WERI-Rb-1 (cell line): Measurements from ENCODE around the gene TUSC1.

Experiments
- DNase-seq: peaks from one replicate; pipeline ENCODE4 v3.0.0-alpha.2; 2020
- H3K27ac ChIP-seq: fragments of 250-450 bp; sonication (Bioruptor Pico); 2 replicates; pipeline ENCODE4 v1.5.1; 2020; ENCODE audit warnings: mild to moderate bottlenecking, moderate library complexity
- H3K27me3 ChIP-seq: fragments of 250-450 bp; sonication (Bioruptor Pico); 2 replicates; pipeline ENCODE4 v1.5.1; 2021; ENCODE audit warnings: mild to moderate bottlenecking, low read depth, moderate library complexity; ENCODE audit not compliant: insufficient read depth, severe bottlenecking
- H3K36me3 ChIP-seq: fragments of 250-450 bp; sonication (Bioruptor Pico); 2 replicates; pipeline ENCODE4 v1.5.1; 2020; ENCODE audit warnings: mild to moderate bottlenecking, moderate library complexity
- H3K4me3 ChIP-seq: 2 replicates; pipeline ENCODE4 v1.5.1; 2011; ENCODE audit warnings: low read depth, mild to moderate bottlenecking, control low read depth, low read length
- H3K9me3 ChIP-seq: fragments of 250-450 bp; sonication (Bioruptor Pico); 2 replicates; pipeline ENCODE4 v1.5.1; 2021; ENCODE audit warnings: mild to moderate bottlenecking, moderate library complexity; ENCODE audit not compliant: severe bottlenecking
- TF ChIP-seq, protein P1 (sequence below): IDR thresholded peaks from 2 replicates; pipeline ENCODE4 v1.5.1; 2011; ENCODE audit warnings: low read depth, mild to moderate bottlenecking, control low read depth, inconsistent platforms, low read length

TUSC1 gene

DNA sequence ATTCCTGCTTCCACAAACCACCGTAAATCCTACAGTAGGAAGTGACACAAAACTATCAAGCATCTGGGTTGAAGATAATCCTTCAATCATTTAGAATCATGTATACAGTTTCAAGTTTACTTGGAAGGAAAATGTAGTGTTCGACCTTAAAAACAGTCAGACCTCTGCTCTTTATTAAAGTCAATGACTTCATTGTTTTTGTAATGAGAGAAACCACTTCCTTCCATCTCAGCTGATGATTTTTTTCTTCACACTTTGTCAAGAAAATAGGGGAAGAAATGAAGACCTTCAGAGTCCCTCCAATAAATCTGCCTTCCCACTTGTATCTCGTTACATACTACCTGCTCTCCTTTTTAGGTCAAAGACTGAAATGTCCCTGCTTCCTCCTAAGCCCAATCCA is 30.1 kb downstream of the TUSC1 start:
- H3K27me3 ChIP-seq, result peaks cover 6% of the 10 kb centered on the region
- TF ChIP-seq, protein P1, sequence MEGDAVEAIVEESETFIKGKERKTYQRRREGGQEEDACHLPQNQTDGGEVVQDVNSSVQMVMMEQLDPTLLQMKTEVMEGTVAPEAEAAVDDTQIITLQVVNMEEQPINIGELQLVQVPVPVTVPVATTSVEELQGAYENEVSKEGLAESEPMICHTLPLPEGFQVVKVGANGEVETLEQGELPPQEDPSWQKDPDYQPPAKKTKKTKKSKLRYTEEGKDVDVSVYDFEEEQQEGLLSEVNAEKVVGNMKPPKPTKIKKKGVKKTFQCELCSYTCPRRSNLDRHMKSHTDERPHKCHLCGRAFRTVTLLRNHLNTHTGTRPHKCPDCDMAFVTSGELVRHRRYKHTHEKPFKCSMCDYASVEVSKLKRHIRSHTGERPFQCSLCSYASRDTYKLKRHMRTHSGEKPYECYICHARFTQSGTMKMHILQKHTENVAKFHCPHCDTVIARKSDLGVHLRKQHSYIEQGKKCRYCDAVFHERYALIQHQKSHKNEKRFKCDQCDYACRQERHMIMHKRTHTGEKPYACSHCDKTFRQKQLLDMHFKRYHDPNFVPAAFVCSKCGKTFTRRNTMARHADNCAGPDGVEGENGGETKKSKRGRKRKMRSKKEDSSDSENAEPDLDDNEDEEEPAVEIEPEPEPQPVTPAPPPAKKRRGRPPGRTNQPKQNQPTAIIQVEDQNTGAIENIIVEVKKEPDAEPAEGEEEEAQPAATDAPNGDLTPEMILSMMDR, result no peak
- no peak overlapping the region for H3K27ac ChIP-seq
- DNase-seq, result no peak
- H3K4me3 ChIP-seq, result no peak overlapping the region
- no peaks in the 10 kb centered on the region for H3K9me3 ChIP-seq
- H3K36me3 ChIP-seq, result no peaks in the 10 kb centered on the region

GRCh38 chr9:25636026-25636425 is 42.2 kb downstream of the TUSC1 start:
- no peak overlapping the region for H3K27ac ChIP-seq
- H3K9me3 ChIP-seq, result no peaks in the 10 kb centered on the region
- TF ChIP-seq, protein P1, result no peak
- H3K4me3 ChIP-seq, result no peak overlapping the region
- peaks cover 22% of the 10 kb centered on the region for H3K27me3 ChIP-seq
- no peaks in the 10 kb centered on the region for H3K36me3 ChIP-seq
- DNase-seq, result no peak

- DNase-seq, result no peak
- Histone ChIP-seq H3K27me3 (peaks cover 18% of the 10 kb centered on the region), H3K27ac (no peak overlapping the region), H3K9me3 (no peaks in the 10 kb centered on the region), H3K4me3 (no peak overlapping the region), H3K36me3 (no peaks in the 10 kb centered on the region)
- TF ChIP-seq, protein P1, result no peak
These were observed 49.0 kb downstream of the TUSC1 start for GRCh38 chr9:25629231-25629630.
